ENCODE data around the gene KLHL28.
A peak's percentile ranks its signal among the peaks of the same experiment; 100 is the strongest.

Gene KLHL28

DNA sequence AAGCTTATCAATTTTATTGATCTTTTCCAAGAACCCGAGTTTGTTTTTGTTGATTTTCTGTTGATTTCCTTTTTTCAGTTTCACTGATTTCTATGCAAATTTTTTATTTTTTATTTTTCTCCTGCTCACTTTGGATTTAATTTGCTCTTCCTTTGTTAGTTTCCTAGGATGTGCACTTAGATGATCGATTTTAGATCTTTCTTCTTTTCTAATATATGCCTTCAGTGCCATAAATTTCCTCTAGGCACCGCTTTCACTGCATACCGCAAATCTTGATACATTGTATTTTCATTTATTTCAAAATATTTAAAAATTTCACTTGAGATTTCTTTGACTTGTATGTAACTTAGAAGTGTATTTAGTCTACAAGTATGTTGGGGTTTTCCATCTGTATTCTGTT, 9.7 kb upstream of the KLHL28 start:
- H3K27ac ChIP-seq (ENCODE audit: low read depth, low read length), result no peak overlapping the region
- no peak overlapping the region for H3K9ac ChIP-seq (ENCODE audit: low read length)
- H3K4me1 ChIP-seq (ENCODE audit: control insufficient read depth, insufficient read depth, low read length), result no peaks in the 10 kb centered on the region
- H3K27me3 ChIP-seq (ENCODE audit: control insufficient read depth, insufficient read depth, low read length), result no peaks in the 10 kb centered on the region
- no peaks in the 10 kb centered on the region for H3K36me3 ChIP-seq (ENCODE audit: control insufficient read depth, insufficient read depth, low read length)
- no peak overlapping the region for H3K4me3 ChIP-seq (ENCODE audit: low read length)

DNA sequence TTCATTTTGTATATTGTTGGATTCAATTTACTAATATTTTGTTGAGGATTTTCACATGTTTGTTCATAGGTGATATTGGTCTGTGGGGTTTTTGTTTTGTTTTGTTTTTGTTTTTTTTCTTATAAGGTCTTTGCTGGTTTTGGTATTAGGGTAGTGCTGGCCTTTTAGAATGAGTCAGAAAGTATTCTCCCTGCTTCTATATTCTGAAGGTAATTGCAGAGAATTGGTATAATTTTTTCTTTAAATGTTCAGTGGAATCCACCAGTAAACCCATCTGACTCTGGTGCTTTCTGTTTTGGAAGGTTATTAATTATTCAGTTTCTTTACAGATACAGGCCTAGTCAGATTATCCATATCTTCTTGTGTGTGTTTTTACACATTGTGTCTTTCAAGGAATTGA, 9.2 kb upstream of the KLHL28 start:
- Histone ChIP-seq H3K36me3 (ENCODE audit: control insufficient read depth, insufficient read depth, low read length) (no peaks in the 10 kb centered on the region), H3K4me1 (ENCODE audit: control insufficient read depth, insufficient read depth, low read length) (no peaks in the 10 kb centered on the region), H3K4me3 (ENCODE audit: low read length) (no peak overlapping the region), H3K27ac (ENCODE audit: low read depth, low read length) (no peak overlapping the region), H3K9ac (ENCODE audit: low read length) (no peak overlapping the region), H3K27me3 (ENCODE audit: control insufficient read depth, insufficient read depth, low read length) (no peaks in the 10 kb centered on the region)

GRCh38 chr14:44968714-44969113, 7.0 kb upstream of the KLHL28 start:
- no peak overlapping the region for H3K27ac ChIP-seq (ENCODE audit: low read depth, low read length)
- H3K4me1 ChIP-seq (ENCODE audit: control insufficient read depth, insufficient read depth, low read length), result peaks cover 6% of the 10 kb centered on the region

DNA sequence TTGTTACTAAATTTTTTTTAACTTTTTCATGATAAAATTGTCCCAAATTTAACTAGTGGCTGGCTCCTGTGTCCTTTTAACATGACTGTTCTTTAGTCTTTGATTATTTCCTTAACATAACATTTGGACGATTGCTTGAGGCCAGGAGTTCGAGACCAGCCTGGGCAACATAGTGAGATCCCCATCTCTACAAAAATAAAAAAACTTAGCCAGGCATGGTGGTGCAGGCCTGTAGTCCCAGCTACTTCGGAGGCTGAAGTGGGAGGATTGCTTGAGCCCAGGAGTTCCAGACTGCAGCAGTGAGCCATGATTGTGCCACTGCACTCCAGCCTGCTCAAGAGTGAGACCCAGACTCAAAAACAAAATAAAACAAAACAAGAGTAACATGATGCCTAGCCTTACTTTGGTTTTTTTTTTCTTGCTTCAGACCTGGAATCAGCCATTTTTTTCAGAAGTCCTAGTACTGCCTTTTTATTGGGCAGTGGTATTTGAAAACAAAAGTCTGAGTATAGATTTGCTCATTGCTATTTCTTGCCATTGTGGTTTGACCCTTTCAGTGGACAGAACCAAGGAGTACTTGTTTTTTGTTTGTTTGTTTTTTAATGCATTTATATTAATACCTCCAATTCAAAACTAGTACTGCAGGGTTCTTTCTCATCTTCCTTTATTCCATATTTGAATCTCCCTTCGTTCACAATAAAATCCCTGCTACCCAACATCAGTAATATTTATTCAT, 5.0 kb upstream of the KLHL28 start:
- peaks cover 9% of the 10 kb centered on the region for H3K4me1 ChIP-seq (ENCODE audit: control insufficient read depth, insufficient read depth, low read length)
- H3K27me3 ChIP-seq (ENCODE audit: control insufficient read depth, insufficient read depth, low read length), result no peaks in the 10 kb centered on the region
- no peaks in the 10 kb centered on the region for H3K36me3 ChIP-seq (ENCODE audit: control insufficient read depth, insufficient read depth, low read length)
- no peak overlapping the region for H3K9ac ChIP-seq (ENCODE audit: low read length)
- peak overlapping the region; percentile 38 for H3K4me3 ChIP-seq (ENCODE audit: low read length)
- no peak overlapping the region for H3K27ac ChIP-seq (ENCODE audit: low read depth, low read length)

More at GRCh38 chr14:44968714-44969113, 7.0 kb upstream of the KLHL28 start:
- H3K4me3 ChIP-seq (ENCODE audit: low read length), result no peak overlapping the region
- no peak overlapping the region for H3K9ac ChIP-seq (ENCODE audit: low read length)
- no peaks in the 10 kb centered on the region for H3K36me3 ChIP-seq (ENCODE audit: control insufficient read depth, insufficient read depth, low read length)
- no peaks in the 10 kb centered on the region for H3K27me3 ChIP-seq (ENCODE audit: control insufficient read depth, insufficient read depth, low read length)

- peaks cover 20% of the 10 kb centered on the region for H3K4me1 ChIP-seq (ENCODE audit: control insufficient read depth, insufficient read depth, low read length)
- H3K27ac ChIP-seq (ENCODE audit: low read depth, low read length), result no peak overlapping the region
- H3K27me3 ChIP-seq (ENCODE audit: control insufficient read depth, insufficient read depth, low read length), result no peaks in the 10 kb centered on the region
- H3K4me3 ChIP-seq (ENCODE audit: low read length), result peak overlapping the region; percentile 94
- no peak overlapping the region for H3K9ac ChIP-seq (ENCODE audit: low read length)
- H3K36me3 ChIP-seq (ENCODE audit: control insufficient read depth, insufficient read depth, low read length), result no peaks in the 10 kb centered on the region
Observed at GRCh38 chr14:44963775-44964380, 2.1 kb upstream of the KLHL28 start.

- peak overlapping the region; percentile 83 for H3K27ac ChIP-seq (ENCODE audit: low read depth, low read length)
- H3K4me1 ChIP-seq (ENCODE audit: control insufficient read depth, insufficient read depth, low read length), result peaks cover 20% of the 10 kb centered on the region
- H3K4me3 ChIP-seq (ENCODE audit: low read length), result peak overlapping the region; percentile 94
- H3K9ac ChIP-seq (ENCODE audit: low read length), result peak overlapping the region; percentile 66
- H3K27me3 ChIP-seq (ENCODE audit: control insufficient read depth, insufficient read depth, low read length), result no peaks in the 10 kb centered on the region
- no peaks in the 10 kb centered on the region for H3K36me3 ChIP-seq (ENCODE audit: control insufficient read depth, insufficient read depth, low read length)
Observed at GRCh38 chr14:44963044-44963528, 1.3 kb upstream of the KLHL28 start.

DNA sequence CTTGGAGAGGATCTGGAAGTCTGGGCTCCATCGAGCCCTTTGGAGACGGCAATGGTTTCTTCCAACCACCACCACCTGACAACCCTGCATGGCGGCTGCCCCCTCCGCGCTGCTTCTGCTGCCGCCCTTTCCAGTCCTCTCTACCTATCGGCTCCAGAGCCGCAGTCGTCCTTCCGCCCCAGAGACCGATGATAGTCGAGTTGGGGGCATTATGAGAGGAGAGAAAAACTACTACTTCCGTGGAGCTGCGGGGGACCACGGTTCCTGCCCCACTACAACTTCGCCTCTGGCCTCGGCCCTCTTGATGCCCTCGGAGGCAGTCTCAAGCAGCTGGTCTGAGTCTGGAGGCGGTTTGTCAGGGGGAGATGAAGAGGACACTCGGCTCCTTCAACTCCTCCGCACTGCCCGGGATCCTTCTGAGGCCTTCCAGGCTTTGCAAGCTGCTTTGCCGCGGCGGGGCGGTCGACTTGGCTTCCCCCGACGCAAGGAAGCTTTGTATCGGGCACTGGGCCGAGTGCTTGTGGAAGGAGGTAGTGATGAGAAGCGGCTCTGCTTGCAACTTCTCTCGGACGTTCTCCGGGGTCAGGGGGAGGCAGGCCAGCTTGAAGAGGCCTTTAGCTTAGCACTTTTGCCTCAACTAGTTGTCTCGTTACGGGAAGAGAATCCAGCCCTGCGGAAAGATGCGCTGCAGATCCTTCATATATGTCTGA, 742 bp upstream of the KLHL28 start:
- Histone ChIP-seq H3K27ac (ENCODE audit: low read depth, low read length) (peak overlapping the region; percentile 83), H3K4me1 (ENCODE audit: control insufficient read depth, insufficient read depth, low read length) (peaks cover 20% of the 10 kb centered on the region), H3K36me3 (ENCODE audit: control insufficient read depth, insufficient read depth, low read length) (no peaks in the 10 kb centered on the region), H3K9ac (ENCODE audit: low read length) (peak overlapping the region; percentile 66), H3K4me3 (ENCODE audit: low read length) (peak overlapping the region; percentile 94), H3K27me3 (ENCODE audit: control insufficient read depth, insufficient read depth, low read length) (no peaks in the 10 kb centered on the region)

- peak overlapping the region; percentile 79 for H3K27ac ChIP-seq (ENCODE audit: low read depth, low read length)
- peak overlapping the region; percentile 28 for H3K9ac ChIP-seq (ENCODE audit: low read length)
- H3K27me3 ChIP-seq (ENCODE audit: control insufficient read depth, insufficient read depth, low read length), result no peaks in the 10 kb centered on the region
- peaks cover 20% of the 10 kb centered on the region for H3K4me1 ChIP-seq (ENCODE audit: control insufficient read depth, insufficient read depth, low read length)
- peak overlapping the region; percentile 72 for H3K4me3 ChIP-seq (ENCODE audit: low read length)
- no peaks in the 10 kb centered on the region for H3K36me3 ChIP-seq (ENCODE audit: control insufficient read depth, insufficient read depth, low read length)
Observed at GRCh38 chr14:44961151-44961553, 595 bp downstream of the KLHL28 start.

DNA sequence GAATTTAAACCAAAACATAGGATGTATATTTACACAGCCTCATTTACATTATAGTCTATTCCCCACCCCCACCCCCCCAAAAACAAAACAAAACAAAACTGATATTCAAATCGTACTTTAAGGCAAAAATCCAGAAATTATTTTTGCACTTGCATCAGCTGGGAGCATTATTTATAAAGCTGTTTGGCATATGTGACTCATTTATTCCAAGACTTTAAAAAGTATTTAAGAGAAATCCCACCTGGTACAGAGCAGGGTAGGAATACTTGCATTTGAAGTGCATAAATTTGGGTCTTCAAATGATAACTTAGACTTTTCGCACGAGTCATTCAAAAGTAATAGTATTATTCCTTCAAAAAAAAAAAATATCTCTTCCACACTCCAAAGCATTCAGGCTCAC, 1.1 kb downstream of the KLHL28 start:
- Histone ChIP-seq H3K27ac (ENCODE audit: low read depth, low read length) (peak overlapping the region; percentile 79), H3K4me1 (ENCODE audit: control insufficient read depth, insufficient read depth, low read length) (peaks cover 20% of the 10 kb centered on the region), H3K27me3 (ENCODE audit: control insufficient read depth, insufficient read depth, low read length) (no peaks in the 10 kb centered on the region), H3K36me3 (ENCODE audit: control insufficient read depth, insufficient read depth, low read length) (no peaks in the 10 kb centered on the region), H3K4me3 (ENCODE audit: low read length) (peak overlapping the region; percentile 72), H3K9ac (ENCODE audit: low read length) (no peak overlapping the region)

- H3K27ac ChIP-seq (ENCODE audit: low read depth, low read length), result no peak overlapping the region
- H3K4me3 ChIP-seq (ENCODE audit: low read length), result peak overlapping the region; percentile 72
- H3K4me1 ChIP-seq (ENCODE audit: control insufficient read depth, insufficient read depth, low read length), result peaks cover 20% of the 10 kb centered on the region
- no peak overlapping the region for H3K9ac ChIP-seq (ENCODE audit: low read length)
- no peaks in the 10 kb centered on the region for H3K27me3 ChIP-seq (ENCODE audit: control insufficient read depth, insufficient read depth, low read length)
- no peaks in the 10 kb centered on the region for H3K36me3 ChIP-seq (ENCODE audit: control insufficient read depth, insufficient read depth, low read length)
Observed at GRCh38 chr14:44960146-44960545, 1.6 kb downstream of the KLHL28 start.

GRCh38 chr14:44959538-44959937, 2.2 kb downstream of the KLHL28 start:
- Histone ChIP-seq H3K4me1 (ENCODE audit: control insufficient read depth, insufficient read depth, low read length) (peaks cover 16% of the 10 kb centered on the region), H3K9ac (ENCODE audit: low read length) (no peak overlapping the region), H3K27ac (ENCODE audit: low read depth, low read length) (no peak overlapping the region), H3K27me3 (ENCODE audit: control insufficient read depth, insufficient read depth, low read length) (no peaks in the 10 kb centered on the region), H3K36me3 (ENCODE audit: control insufficient read depth, insufficient read depth, low read length) (no peaks in the 10 kb centered on the region), H3K4me3 (ENCODE audit: low read length) (no peak overlapping the region)

- Histone ChIP-seq H3K36me3 (ENCODE audit: control insufficient read depth, insufficient read depth, low read length) (no peaks in the 10 kb centered on the region), H3K27me3 (ENCODE audit: control insufficient read depth, insufficient read depth, low read length) (no peaks in the 10 kb centered on the region), H3K27ac (ENCODE audit: low read depth, low read length) (no peak overlapping the region), H3K9ac (ENCODE audit: low read length) (no peak overlapping the region), H3K4me1 (ENCODE audit: control insufficient read depth, insufficient read depth, low read length) (peaks cover 11% of the 10 kb centered on the region), H3K4me3 (ENCODE audit: low read length) (no peak overlapping the region)
Observed at GRCh38 chr14:44956866-44957265, 4.9 kb downstream of the KLHL28 start.

Data from rectal smooth muscle tissue (tissue), 1 donor.